Measurements from ENCODE around the gene CEL.

DNA sequence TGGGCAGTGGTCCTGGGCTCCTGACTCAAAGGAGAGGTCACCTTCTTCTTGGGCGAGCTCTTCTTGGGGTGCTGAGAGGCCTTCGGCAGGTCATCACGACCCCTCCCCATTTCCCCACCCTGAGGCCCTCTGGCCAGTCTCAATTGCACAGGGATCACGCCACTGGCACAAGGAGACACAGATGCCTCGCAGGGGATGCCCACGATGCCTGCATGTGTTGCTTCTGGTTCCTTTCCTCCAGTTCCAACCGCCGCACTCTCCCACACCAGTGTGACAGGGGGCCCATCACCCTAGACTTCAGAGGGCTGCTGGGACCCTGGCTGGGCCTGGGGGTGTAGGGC is 1.3 kb downstream of the CEL start:
- TF ChIP-seq POLR2AphosphoS5 (IDR thresholded peaks at IDR 0.05; ENCODE audit: low read depth, low read length) (no peak), POLR2A (IDR thresholded peaks at IDR 0.05; ENCODE audit: low read depth, low read length) (no peak), TAF1 (IDR thresholded peaks at IDR 0.05; ENCODE audit: borderline replicate concordance, low read depth, low read length) (no peak)

Data from GM12892 (cell line).